NCI-H82 (cell line): ENCODE data around the gene S1PR1.

Source experiments
- DNase-seq: peaks from one replicate; lab custom pipeline; 2025; lab: John Stamatoyannopoulos, UW

Gene S1PR1

GRCh38 chr1:101280049-101280592 is 43.3 kb downstream of the S1PR1 start:
- DNase-seq, result peak; percentile 61

GRCh38 chr1:101280942-101281654 is 44.3 kb downstream of the S1PR1 start:
- DNase-seq, result no peak

GRCh38 chr1:101281751-101282150 is 44.9 kb downstream of the S1PR1 start:
- no peak for DNase-seq

- peak; percentile 21 for DNase-seq
Measured at GRCh38 chr1:101282314-101283038, 45.7 kb downstream of the S1PR1 start.

DNA sequence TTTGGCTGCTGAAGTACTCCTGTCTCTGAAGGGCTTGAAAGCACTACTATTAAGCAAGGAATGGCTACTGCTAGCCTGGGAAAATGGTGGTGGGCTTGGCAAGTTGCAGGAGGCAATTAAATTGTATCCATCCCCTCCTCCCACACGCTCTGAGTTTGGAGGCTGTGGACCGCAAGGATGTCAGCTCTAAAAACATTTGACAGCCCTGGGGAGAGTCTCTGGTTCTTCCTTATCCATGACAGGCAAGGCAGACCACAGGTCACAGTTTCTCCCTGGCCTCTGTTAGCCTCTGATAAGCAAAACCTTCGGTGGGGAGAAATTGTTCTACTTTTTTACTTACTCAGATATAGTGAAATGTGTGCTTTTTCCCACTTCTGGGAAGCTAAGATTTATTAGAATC is 46.6 kb downstream of the S1PR1 start:
- DNase-seq, result no peak

GRCh38 chr1:101284021-101284420 is 47.2 kb downstream of the S1PR1 start:
- peak; percentile 50 for DNase-seq

DNA sequence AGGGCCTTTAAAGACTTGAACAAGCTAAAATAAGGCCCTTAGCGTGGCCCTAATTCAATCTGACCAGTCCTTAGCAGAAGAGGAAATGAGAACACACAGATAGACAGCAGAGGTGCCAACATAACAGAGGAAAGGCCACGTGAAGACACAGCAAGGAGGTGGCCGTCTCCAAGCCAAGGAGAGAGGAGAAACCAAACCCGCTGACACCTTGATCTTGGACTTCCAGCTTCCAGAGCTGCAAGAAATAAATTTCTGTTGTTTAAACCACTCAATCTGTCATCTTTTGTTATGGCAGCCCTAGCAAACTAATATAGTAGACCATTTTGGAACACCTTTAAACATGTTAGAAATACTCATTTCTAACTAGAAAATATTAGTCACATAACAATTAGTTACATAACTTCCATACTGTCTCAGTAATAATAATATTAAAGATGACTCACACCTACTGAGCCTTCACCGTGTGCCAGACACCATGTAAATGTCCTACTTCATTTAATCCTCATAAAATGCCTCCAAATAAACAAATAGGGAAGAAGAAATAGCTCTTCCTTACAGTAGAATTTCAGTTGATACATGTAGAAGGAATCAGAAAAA is 47.9 kb downstream of the S1PR1 start:
- no peak for DNase-seq

- no peak for DNase-seq
Measured at GRCh38 chr1:101285922-101286570, 49.2 kb downstream of the S1PR1 start.

DNA sequence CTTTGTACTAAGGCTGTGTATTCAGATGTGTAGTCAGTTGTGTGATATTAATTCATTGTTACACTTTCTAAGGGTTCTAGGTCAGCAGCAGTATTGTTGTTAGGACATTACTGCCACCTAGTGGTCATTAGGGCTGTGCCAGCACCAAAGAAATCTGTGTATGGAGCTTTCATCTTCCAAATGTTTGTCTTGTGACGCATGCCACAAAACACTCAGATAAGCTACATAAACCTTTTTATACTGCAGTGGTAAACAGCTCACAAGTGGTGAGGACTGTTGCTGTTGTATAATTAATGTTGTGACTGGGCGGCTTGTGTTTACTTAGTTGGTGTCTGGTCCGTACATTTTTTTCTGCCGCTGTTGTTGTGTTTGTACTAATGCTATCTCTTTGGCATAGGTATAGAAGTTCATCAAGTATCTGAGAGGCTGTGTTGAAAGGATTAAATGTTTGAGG is 51.7 kb downstream of the S1PR1 start:
- peak; percentile 87 for DNase-seq

GRCh38 chr1:101290119-101290921 is 53.5 kb downstream of the S1PR1 start:
- no peak for DNase-seq
